ENCODE results near the gene CDNF. TPM values are rescaled to one million over a fixed set of nuclear protein-coding genes. Genes with fewer than 3 reads are reported as not detected.

Gene CDNF
- total RNA-seq, 1 donor from 2014 or later: 1.3 TPM

- H3K4me1 ChIP-seq: peaks cover 6% of the 10 kb centered on the region
- H3K27me3 ChIP-seq (ENCODE audit: low read depth): no peaks in the 10 kb centered on the region
- no peaks in the 10 kb centered on the region for H3K9me3 ChIP-seq
- no peak overlapping the region for H3K4me3 ChIP-seq
- intact Hi-C loops (cut with DNase I): no loop called here
- no peak for DNase-seq
- H3K36me3 ChIP-seq: peaks cover 31% of the 10 kb centered on the region
- no peak for ATAC-seq
- TF ChIP-seq, protein P1, sequence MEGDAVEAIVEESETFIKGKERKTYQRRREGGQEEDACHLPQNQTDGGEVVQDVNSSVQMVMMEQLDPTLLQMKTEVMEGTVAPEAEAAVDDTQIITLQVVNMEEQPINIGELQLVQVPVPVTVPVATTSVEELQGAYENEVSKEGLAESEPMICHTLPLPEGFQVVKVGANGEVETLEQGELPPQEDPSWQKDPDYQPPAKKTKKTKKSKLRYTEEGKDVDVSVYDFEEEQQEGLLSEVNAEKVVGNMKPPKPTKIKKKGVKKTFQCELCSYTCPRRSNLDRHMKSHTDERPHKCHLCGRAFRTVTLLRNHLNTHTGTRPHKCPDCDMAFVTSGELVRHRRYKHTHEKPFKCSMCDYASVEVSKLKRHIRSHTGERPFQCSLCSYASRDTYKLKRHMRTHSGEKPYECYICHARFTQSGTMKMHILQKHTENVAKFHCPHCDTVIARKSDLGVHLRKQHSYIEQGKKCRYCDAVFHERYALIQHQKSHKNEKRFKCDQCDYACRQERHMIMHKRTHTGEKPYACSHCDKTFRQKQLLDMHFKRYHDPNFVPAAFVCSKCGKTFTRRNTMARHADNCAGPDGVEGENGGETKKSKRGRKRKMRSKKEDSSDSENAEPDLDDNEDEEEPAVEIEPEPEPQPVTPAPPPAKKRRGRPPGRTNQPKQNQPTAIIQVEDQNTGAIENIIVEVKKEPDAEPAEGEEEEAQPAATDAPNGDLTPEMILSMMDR (IDR thresholded peaks at IDR 0.05): no peak
- H3K27ac ChIP-seq: no peak overlapping the region
These were observed 23.0 kb upstream of the CDNF start for GRCh38 chr10:14860791-14861190.

DNA sequence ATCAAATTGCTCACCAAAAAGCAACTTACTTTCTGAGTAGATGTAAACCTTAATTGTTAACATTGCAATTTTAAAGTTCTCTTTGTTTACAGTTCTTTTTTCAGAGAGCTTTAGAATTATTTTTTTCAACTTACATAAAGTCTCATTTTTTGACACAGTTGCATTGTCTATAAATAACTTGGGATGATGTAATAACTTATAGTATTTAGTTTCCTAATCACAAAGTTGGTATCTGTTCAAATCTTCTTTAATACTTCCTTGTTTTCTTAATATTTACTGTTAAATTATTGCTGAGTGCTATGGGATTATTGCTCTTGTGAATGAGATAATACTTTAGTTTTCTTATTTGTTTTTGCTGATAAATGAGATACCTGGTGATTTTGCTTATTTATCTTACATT is 21.9 kb upstream of the CDNF start:
- Histone ChIP-seq H3K4me3 (no peak overlapping the region), H3K9me3 (no peaks in the 10 kb centered on the region), H3K4me1 (peaks cover 6% of the 10 kb centered on the region), H3K27ac (no peak overlapping the region), H3K27me3 (ENCODE audit: low read depth) (no peaks in the 10 kb centered on the region), H3K36me3 (peaks cover 39% of the 10 kb centered on the region)
- no peak for ATAC-seq
- TF ChIP-seq, protein P1 (IDR thresholded peaks at IDR 0.05): no peak
- DNase-seq: no peak
- intact Hi-C loops (cut with DNase I): no loop called here

DNA sequence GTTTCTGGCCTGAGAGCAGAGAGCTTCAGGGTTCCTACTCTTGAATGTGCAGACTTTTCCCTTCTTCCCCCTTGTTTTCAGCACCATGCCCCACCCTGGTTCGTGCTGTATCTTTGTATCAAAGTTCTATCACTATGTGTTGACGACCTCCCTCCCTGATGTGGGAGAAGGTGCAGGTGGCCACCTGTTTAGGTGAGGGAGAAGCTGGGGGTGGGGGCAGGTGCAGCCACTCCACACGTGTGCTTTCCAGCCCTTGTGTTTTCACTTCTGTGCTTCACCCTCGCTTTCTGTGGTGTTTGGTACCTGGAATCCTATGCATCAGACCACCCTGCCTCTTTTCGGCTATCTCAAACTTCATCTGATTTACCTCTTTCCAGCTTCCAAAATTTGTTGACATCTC is 21.2 kb upstream of the CDNF start:
- ATAC-seq: no peak
- H3K4me3 ChIP-seq: no peak overlapping the region
- TF ChIP-seq, protein P1 (IDR thresholded peaks at IDR 0.05): no peak
- intact Hi-C loops (cut with DNase I): no loop called here
- no peak overlapping the region for H3K27ac ChIP-seq
- DNase-seq: no peak
- peaks cover 46% of the 10 kb centered on the region for H3K36me3 ChIP-seq
- H3K9me3 ChIP-seq: no peaks in the 10 kb centered on the region
- H3K27me3 ChIP-seq (ENCODE audit: low read depth): no peaks in the 10 kb centered on the region
- H3K4me1 ChIP-seq: peaks cover 6% of the 10 kb centered on the region

DNA sequence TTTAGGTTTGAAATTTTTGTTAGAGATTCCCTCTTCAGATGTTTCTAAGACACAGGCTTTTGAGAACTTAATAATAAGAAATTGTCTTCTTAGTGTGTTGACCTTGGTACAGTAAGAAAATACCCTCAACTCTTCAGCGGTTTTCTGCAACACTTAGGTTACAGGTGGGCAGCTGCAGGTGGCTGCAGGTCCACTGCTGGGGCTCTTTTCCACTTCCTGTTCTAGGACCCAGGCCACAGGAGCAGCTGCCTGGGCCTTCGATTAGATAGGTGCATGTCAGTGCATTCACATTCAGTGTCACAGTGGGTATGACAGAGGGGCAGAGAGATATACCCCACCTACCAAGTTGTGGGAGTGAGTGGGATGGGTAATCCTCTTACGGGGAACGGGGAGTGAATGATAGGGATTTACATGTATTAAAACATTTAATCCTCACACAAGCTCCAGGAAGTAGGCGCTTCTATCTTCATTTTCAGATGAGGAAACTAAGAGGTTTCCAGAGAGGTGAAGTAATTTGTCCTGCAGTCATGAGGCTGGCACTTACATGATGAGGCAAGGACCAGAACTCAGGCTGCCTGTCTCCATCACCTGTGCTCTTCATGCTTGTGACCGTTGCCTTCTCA is 20.6 kb upstream of the CDNF start:
- H3K36me3 ChIP-seq: peaks cover 46% of the 10 kb centered on the region
- TF ChIP-seq, protein P1 (IDR thresholded peaks at IDR 0.05): no peak

DNA sequence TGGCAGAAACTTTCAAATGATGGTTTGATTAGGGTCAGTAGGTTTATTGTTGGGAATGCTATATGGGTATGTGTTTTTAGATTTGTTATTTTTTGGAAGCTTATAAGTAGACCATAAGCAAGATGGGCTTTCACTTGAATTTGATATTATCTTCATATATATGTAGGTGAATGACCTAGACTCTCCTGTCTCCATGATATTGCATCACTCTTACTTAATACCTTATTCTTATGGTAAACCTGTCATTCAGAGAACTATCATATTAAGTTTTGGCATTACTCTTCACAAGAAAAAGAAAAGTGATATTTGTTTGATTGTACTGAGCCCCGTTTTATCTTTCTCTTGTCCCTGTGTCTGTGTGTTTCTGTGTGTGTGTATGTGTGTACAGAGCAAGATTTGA is 17.6 kb upstream of the CDNF start:
- Histone ChIP-seq H3K27me3 (ENCODE audit: low read depth) (no peaks in the 10 kb centered on the region), H3K36me3 (peaks cover 64% of the 10 kb centered on the region), H3K27ac (no peak overlapping the region), H3K9me3 (no peaks in the 10 kb centered on the region), H3K4me1 (peaks cover 6% of the 10 kb centered on the region), H3K4me3 (no peak overlapping the region)
- intact Hi-C loops (cut with DNase I): no loop called here
- ATAC-seq (no peak), DNase-seq (no peak)
- TF ChIP-seq, protein P1 (IDR thresholded peaks at IDR 0.05): no peak

More for the DNA sequence above, 20.6 kb upstream of the CDNF start:
- Histone ChIP-seq H3K9me3 (no peaks in the 10 kb centered on the region), H3K27ac (no peak overlapping the region), H3K4me1 (peaks cover 6% of the 10 kb centered on the region), H3K4me3 (no peak overlapping the region), H3K27me3 (ENCODE audit: low read depth) (no peaks in the 10 kb centered on the region)
- DNase-seq (no peak), ATAC-seq (no peak)
- intact Hi-C loops (cut with DNase I): no loop called here
